SK-N-SH (cell line): ENCODE results near the gene LYPD5. TPM values are rescaled to one million over a fixed set of nuclear protein-coding genes. Genes with fewer than 3 reads are reported as not detected.
"Not testable (repeated sequence)": the region's sequence is repeated elsewhere in the genome, so short reads cannot be mapped to it uniquely, and the experiment has no call there.

ENCODE experiments used
- CTCF ChIA-PET: fragments of 300-600, 350-600 bp; formaldehyde crosslinking; extraction: SDS; loops from one replicate; lab custom pipeline; 2021; lab: Yijun Ruan, JAX
- POLR2A ChIA-PET: fragments of 350-600 bp; sonication (Branson Sonifier 250); formaldehyde crosslinking; extraction: SDS; loops from one replicate; lab custom pipeline; 2020; ENCODE audit warnings: antibody characterized with exemption, inconsistent platforms; lab: Yijun Ruan, JAX
- DNase-seq: peaks from one replicate; pipeline ENCODE4 v3.0.0; 2012
- H2AFZ ChIP-seq: fragments of 200-600 bp; sonication (generic); 2 replicates; pipeline ENCODE4 v1.8.1; 2016; ENCODE audit warnings: antibody characterized with exemption, mild to moderate bottlenecking, low read depth
- H3F3A ChIP-seq: fragments of 200-600 bp; sonication (generic); replicated peaks from 2 replicates; pipeline ENCODE3; 2016; ENCODE audit warnings: antibody characterized with exemption, mild to moderate bottlenecking; ENCODE audit not compliant: insufficient read depth
- H3K27ac ChIP-seq, 2 experiments: fragments of 200-500 bp in 1 of 2; fragments of 200-600 bp in 1 of 2; sonication (Bioruptor generic) in 1 of 2; sonication (generic), shearing (Covaris generic) in 1 of 2; 2 replicates each; pipeline versions ENCODE4 v1.5.1 to v1.6.1; 2014 to 2016; ENCODE audit warnings: low read depth in 2 of 2, inconsistent platforms in 1 of 2, low read length in 1 of 2, mild to moderate bottlenecking in 1 of 2, mixed read lengths in 1 of 2
- H3K27me3 ChIP-seq: fragments of 200-600 bp; sonication (generic), shearing (Covaris generic); 2 replicates; pipeline ENCODE4 v1.6.1; 2016; ENCODE audit warnings: mixed run types; ENCODE audit not compliant: insufficient read depth
- H3K36me3 ChIP-seq, 2 experiments: fragments of 200-500 bp in 1 of 2; fragments of 200-600 bp in 1 of 2; sonication (Bioruptor generic) in 1 of 2; sonication (generic) in 1 of 2; replicated peaks in 1 of 2; 2 replicates each; pipeline versions ENCODE3 to v1.5.1; 2014 to 2016; ENCODE audit warnings: low read length in 1 of 2, mild to moderate bottlenecking in 1 of 2; ENCODE audit not compliant: insufficient read depth in 2 of 2, control insufficient read depth in 1 of 2
- H3K4me1 ChIP-seq, 2 experiments: fragments of 200-500 bp in 1 of 2; fragments of 200-600 bp in 1 of 2; sonication (Bioruptor generic) in 1 of 2; sonication (generic), shearing (Covaris generic) in 1 of 2; 2 replicates each; pipeline versions ENCODE4 v1.5.1 to v1.6.1; 2014 to 2016; ENCODE audit warnings: low read depth in 1 of 2, low read length in 1 of 2, mixed run types in 1 of 2; ENCODE audit not compliant: insufficient read depth in 2 of 2, control insufficient read depth in 1 of 2
- H3K4me2 ChIP-seq: fragments of 200-600 bp; sonication (generic), shearing (Covaris generic); 2 replicates; pipeline ENCODE4 v1.6.1; 2017; ENCODE audit warnings: mixed run types
- H3K4me3 ChIP-seq, 2 experiments: fragments of 200-500 bp in 1 of 2; fragments of 200-600 bp in 1 of 2; sonication (Bioruptor generic) in 1 of 2; sonication (generic), shearing (Covaris generic) in 1 of 2; 2 replicates each; pipeline versions ENCODE4 v1.5.1 to v1.8.1; 2014 to 2016; ENCODE audit warnings: low read depth in 2 of 2, inconsistent platforms in 1 of 2, low read length in 1 of 2, mild to moderate bottlenecking in 1 of 2, mixed read lengths in 1 of 2, moderate library complexity in 1 of 2
- H3K79me2 ChIP-seq: fragments of 200-600 bp; sonication (generic); 2 replicates; pipeline ENCODE4 v1.8.1; 2017; ENCODE audit warnings: mild to moderate bottlenecking; ENCODE audit not compliant: insufficient read depth
- H3K9ac ChIP-seq: fragments of 200-600 bp; sonication (generic); 2 replicates; pipeline ENCODE4 v1.6.1; 2017; ENCODE audit warnings: mixed run types
- H3K9me2 ChIP-seq: fragments of 200-600 bp; sonication (generic); 2 replicates; pipeline ENCODE4 v1.6.1; 2017; ENCODE audit warnings: mixed run types
- H3K9me3 ChIP-seq: fragments of 200-600 bp; sonication (generic); 2 replicates; pipeline ENCODE4 v1.6.1; 2017; ENCODE audit warnings: mixed run types, mild to moderate bottlenecking, moderate library complexity
- H4K20me1 ChIP-seq: fragments of 200-600 bp; sonication (generic); 2 replicates; pipeline ENCODE4 v1.6.1; 2017; ENCODE audit warnings: mild to moderate bottlenecking, mixed run types; ENCODE audit not compliant: insufficient read depth
- CTCF ChIP-seq: fragments of 200-600 bp; sonication (generic); IDR thresholded peaks from 2 replicates; pipeline ENCODE4 v1.6.1; 2017; ENCODE audit warnings: antibody characterized with exemption, mild to moderate bottlenecking, moderate library complexity
- ELF1 ChIP-seq: IDR thresholded peaks from 2 replicates; pipeline ENCODE4 v1.4.0; 2012
- EP300 ChIP-seq, 2 experiments: IDR thresholded peaks; 2 replicates each; pipeline versions ENCODE4 v1.4.0 to v1.6.1; 2012; ENCODE audit warnings: borderline replicate concordance in 1 of 2, low read depth in 1 of 2, low read length in 1 of 2
- EZH2phosphoT487 ChIP-seq: fragments of 200-600 bp; sonication (generic); IDR thresholded peaks from 2 replicates; pipeline ENCODE4 v1.6.1; 2017; ENCODE audit warnings: low read depth, mixed run types, mild to moderate bottlenecking, antibody characterized with exemption, moderate library complexity, borderline replicate concordance
- FOXJ3 ChIP-seq: sonication (generic); formaldehyde crosslinking; IDR thresholded peaks from 2 replicates; pipeline ENCODE4 v1.5.1; 2020; ENCODE audit warnings: mild to moderate bottlenecking, missing genetic modification reagents
- GATA2 ChIP-seq: sonication (generic); formaldehyde crosslinking; IDR thresholded peaks from 2 replicates; pipeline ENCODE4 v1.5.0; 2020; ENCODE audit warnings: mild to moderate bottlenecking, missing genetic modification reagents
- JUND ChIP-seq: IDR thresholded peaks from 2 replicates; pipeline ENCODE4 v1.4.0; 2012
- MEF2A ChIP-seq: IDR thresholded peaks from 2 replicates; pipeline ENCODE4 v1.4.0; 2012; ENCODE audit warnings: low read depth, borderline replicate concordance
- NFIC ChIP-seq: IDR thresholded peaks from 2 replicates; pipeline ENCODE4 v1.4.0; 2012; ENCODE audit warnings: borderline replicate concordance
- NRF1 ChIP-seq: IDR thresholded peaks from 2 replicates; pipeline ENCODE4 v1.6.1; 2012; ENCODE audit warnings: low read depth, mild to moderate bottlenecking, low read length
- RCOR1 ChIP-seq: fragments of 150-350 bp; IDR thresholded peaks from 2 replicates; pipeline ENCODE4 v1.6.1; 2017; ENCODE audit warnings: antibody characterized with exemption, low read length
- RFX5 ChIP-seq: IDR thresholded peaks from 2 replicates; pipeline ENCODE4 v1.6.1; 2012; ENCODE audit warnings: mild to moderate bottlenecking, improper control_type of control experiment, low read length
- RXRA ChIP-seq: IDR thresholded peaks from 2 replicates; pipeline ENCODE4 v1.4.0; 2012; ENCODE audit warnings: low read depth, mild to moderate bottlenecking, borderline replicate concordance
- TAF1 ChIP-seq: IDR thresholded peaks from 2 replicates; pipeline ENCODE4 v1.6.1; 2012; ENCODE audit warnings: low read depth, mild to moderate bottlenecking, low read length, moderate library complexity, borderline replicate concordance
- TCF12 ChIP-seq: IDR thresholded peaks from 2 replicates; pipeline ENCODE4 v1.4.0; 2012
- TEAD4 ChIP-seq: IDR thresholded peaks from 2 replicates; pipeline ENCODE4 v1.4.0; 2012; ENCODE audit warnings: mild to moderate bottlenecking, borderline replicate concordance; ENCODE audit not compliant: insufficient read depth
- USF1 ChIP-seq: IDR thresholded peaks from 2 replicates; pipeline ENCODE4 v1.4.0; 2012; ENCODE audit warnings: low read depth, borderline replicate concordance
- USF2 ChIP-seq: fragments of 150-350 bp; IDR thresholded peaks from 2 replicates; pipeline ENCODE4 v1.6.1; 2017; ENCODE audit warnings: antibody characterized with exemption, low read length, low read depth, borderline replicate concordance
- YY1 ChIP-seq: IDR thresholded peaks from 2 replicates; pipeline ENCODE4 v1.4.0; 2012; ENCODE audit warnings: low read depth, mild to moderate bottlenecking
- WGBS: methylation state at CpG from one replicate; pipeline ENCODE4 v1.1.6; 2017; ENCODE audit warnings: low lambda C conversion rate; 5-methylcytosine and 5-hydroxymethylcytosine counted together
- polyA plus RNA-seq, 3 experiments: library from polyadenylated mRNA; depleted of rRNA; stranded (reverse); fragments of >200 nt; gene quantifications; 2 replicates each; pipeline ENCODE4 v1.2.3, GENCODE V29; 2012

The LYPD5 gene
- polyA plus RNA-seq, 1 of the 3 experiments (the other 2 are of a cell fraction) = 0.13 TPM

GRCh38 chr19:43807651-43808050, 5.4 kb upstream of the LYPD5 start:
- H3K27ac ChIP-seq = no peak overlapping the region
- H3K36me3 ChIP-seq = no peaks in the 10 kb centered on the region
- H3K4me3 ChIP-seq = no peak overlapping the region
- DNase-seq = no peak
- H2AFZ ChIP-seq = no peak overlapping the region
- TF ChIP-seq NFIC (no peak), JUND (no peak), MEF2A (no peak), RFX5 (no peak), RXRA (no peak), YY1 (no peak), CTCF (no peak), EZH2phosphoT487 (no peak), RCOR1 (no peak)
- peaks cover 8% of the 10 kb centered on the region; the same call in 1 of the 2 replicates for H3K27me3 ChIP-seq
- no peaks in the 10 kb centered on the region for H3K9me2 ChIP-seq
- no peaks in the 10 kb centered on the region for H3K79me2 ChIP-seq
- no peaks in the 10 kb centered on the region for H3F3A ChIP-seq
- POLR2A ChIA-PET = interaction anchor here (0.6 kb wide), 1 partner anchor 404 kb away, joined by 3 read pairs; the partner anchor contains the start of gene ZNF227
- H3K9me3 ChIP-seq = no peaks in the 10 kb centered on the region
- CTCF ChIA-PET = no interaction called here
- H4K20me1 ChIP-seq = no peaks in the 10 kb centered on the region
- no peak overlapping the region for H3K4me2 ChIP-seq
- H3K9ac ChIP-seq = no peak overlapping the region
- H3K4me1 ChIP-seq = no peaks in the 10 kb centered on the region

- ChIA-PET POLR2A (interaction anchor here (0.6 kb wide), 1 partner anchor 405 kb away, joined by 3 read pairs; the partner anchor contains the start of gene ZNF227), CTCF (interaction anchor here (1.4 to 2.5 kb wide), 2 partner anchors 22 to 40 kb away, joined by 5 to 9 read pairs; no protein-coding TSS in a partner anchor)
- Histone ChIP-seq H3K4me3 (no peak overlapping the region), H3K9me3 (no peaks in the 10 kb centered on the region), H3K4me2 (no peak overlapping the region), H3K9ac (no peak overlapping the region), H3K27ac (no peak overlapping the region), H3K9me2 (no peaks in the 10 kb centered on the region), H2AFZ (no peak overlapping the region), H3K79me2 (no peaks in the 10 kb centered on the region), H3K36me3 (no peaks in the 10 kb centered on the region), H3K4me1 (no peaks in the 10 kb centered on the region), H4K20me1 (no peaks in the 10 kb centered on the region), H3K27me3 (peaks cover 8% of the 10 kb centered on the region; the same call in 1 of the 2 replicates), H3F3A (no peaks in the 10 kb centered on the region)
- TF ChIP-seq NRF1 (no peak), ELF1 (no peak), JUND (no peak), RFX5 (no peak), MEF2A (no peak), EP300 (IDR thresholded peaks at IDR 0.05; ENCODE audit: borderline replicate concordance in 1 of 2, low read depth in 1 of 2, low read length in 1 of 2) (no peak), USF2 (no peak), TAF1 (no peak), GATA2 (CRISPR knock-in tag) (no peak), YY1 (no peak), EZH2phosphoT487 (no peak), FOXJ3 (CRISPR knock-in tag) (no peak), TEAD4 (no peak), USF1 (no peak), TCF12 (no peak)
- WGBS = 19% methylated on average over 5 of the region's 5 CpGs
- DNase-seq = no peak
Observed at GRCh38 chr19:43806848-43807247, 4.6 kb upstream of the LYPD5 start.

- H3K4me3 ChIP-seq, H3K27me3 ChIP-seq, H3K9me3 ChIP-seq, H2AFZ ChIP-seq, H3F3A ChIP-seq, H3K79me2 ChIP-seq, H3K4me1 ChIP-seq, H3K27ac ChIP-seq, H3K36me3 ChIP-seq, H3K9ac ChIP-seq, DNase-seq, H3K4me2 ChIP-seq, H3K9me2 ChIP-seq, POLR2A ChIA-PET, H4K20me1 ChIP-seq: not testable (repeated sequence)
- WGBS = 62% methylated on average over 6 of the region's 7 CpGs
- CTCF ChIA-PET = interaction anchor here (1.4 to 2.5 kb wide), 2 partner anchors 21 to 40 kb away, joined by 5 to 9 read pairs; no protein-coding TSS in a partner anchor
Observed at GRCh38 chr19:43806401-43806800, 4.2 kb upstream of the LYPD5 start.
